CD4-positive, alpha-beta T cell treated with Interleukin-4 for 1 hour (primary cell): ENCODE results near the gene SOX6.

Experiments used
- DNase-seq, 2 donors: peaks; one replicate each; pipeline ENCODE4 v3.0.0-alpha.2; 2020 to 2022

Gene SOX6

GRCh38 chr11:16028419-16028818 is 327.9 kb downstream of the SOX6 start:
- DNase-seq, result no peak

- no peak for DNase-seq
Observed at GRCh38 chr11:16027621-16028020, 328.7 kb downstream of the SOX6 start.

- DNase-seq, result no peak
Observed at GRCh38 chr11:16026849-16027248, 329.5 kb downstream of the SOX6 start.

DNA sequence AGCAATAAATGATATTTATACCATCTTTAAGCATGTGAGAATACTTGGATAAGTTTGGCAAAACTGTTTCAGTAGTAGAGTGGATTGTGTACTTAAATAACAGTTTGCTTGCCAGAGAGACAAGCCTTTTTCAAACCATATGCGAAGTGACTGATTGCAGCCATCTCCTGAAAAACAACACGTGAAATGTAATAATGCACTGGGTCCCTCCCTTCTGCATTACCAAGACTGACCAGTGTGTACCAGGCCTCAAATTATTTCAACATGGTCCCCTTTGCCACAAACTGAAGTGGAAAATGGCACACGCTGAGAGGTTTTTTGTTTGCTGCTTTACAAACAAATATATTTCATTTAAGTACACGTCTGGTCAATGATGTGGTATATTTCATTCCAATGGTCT is 337.4 kb downstream of the SOX6 start:
- no peak for DNase-seq

- DNase-seq, result no peak
Observed at GRCh38 chr11:16016468-16016829, 339.9 kb downstream of the SOX6 start.

GRCh38 chr11:16015741-16016467 is 340.4 kb downstream of the SOX6 start:
- DNase-seq, result no peak

GRCh38 chr11:16013649-16014275 is 342.6 kb downstream of the SOX6 start:
- no peak for DNase-seq

- no peak for DNase-seq
Observed at GRCh38 chr11:16013242-16013641, 343.1 kb downstream of the SOX6 start.

GRCh38 chr11:16012125-16012751 is 344.1 kb downstream of the SOX6 start:
- no peak for DNase-seq

GRCh38 chr11:16011396-16011795 is 344.9 kb downstream of the SOX6 start:
- DNase-seq, result no peak

GRCh38 chr11:16009021-16009420 is 347.3 kb downstream of the SOX6 start:
- DNase-seq, result no peak

DNA sequence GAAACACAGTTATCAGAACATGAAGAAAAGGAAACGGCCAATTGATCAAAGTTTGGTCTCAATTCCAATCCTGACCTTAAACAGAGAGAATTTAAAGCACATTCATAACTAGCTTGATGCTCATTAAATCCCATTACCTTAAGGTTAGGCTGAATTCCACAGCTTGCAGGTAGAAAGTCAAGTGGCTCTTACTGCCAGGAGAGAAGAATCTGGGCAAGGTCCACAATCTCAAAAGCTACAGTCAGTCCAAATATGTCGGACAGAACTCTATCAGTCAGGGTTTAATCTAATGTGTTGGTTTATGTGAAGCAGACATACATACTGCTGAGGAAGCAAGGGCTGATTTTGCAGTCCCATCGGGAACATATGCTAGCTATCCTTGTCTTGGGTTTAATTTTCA is 348.8 kb downstream of the SOX6 start:
- no peak for DNase-seq

- DNase-seq, result no peak
Observed at GRCh38 chr11:16002942-16003341, 353.4 kb downstream of the SOX6 start.

DNA sequence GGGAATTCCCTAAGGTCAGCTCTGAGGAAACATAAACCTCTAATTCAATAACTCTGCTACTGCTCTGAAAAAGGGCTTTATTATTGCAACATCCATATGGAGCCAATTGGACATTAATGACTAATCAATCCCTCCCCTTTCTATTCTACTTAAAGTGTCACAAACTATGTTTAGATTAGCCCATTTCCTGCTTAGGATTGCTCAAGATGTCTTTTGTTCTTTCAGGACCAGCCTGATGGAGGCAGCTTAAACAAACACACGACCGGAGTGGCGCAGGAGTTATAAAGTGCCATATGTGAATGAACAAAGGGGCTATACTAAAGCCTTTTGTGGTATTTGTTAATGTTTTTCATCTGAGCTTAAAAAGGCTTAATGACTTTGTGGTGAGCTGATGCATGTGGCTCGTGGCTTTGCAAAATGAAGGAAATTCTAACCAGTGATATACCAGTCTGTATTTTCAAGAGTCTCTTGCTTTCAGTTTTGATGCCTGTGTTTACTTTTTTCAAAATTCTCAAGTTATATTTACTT is 354.4 kb downstream of the SOX6 start:
- DNase-seq, result no peak

DNA sequence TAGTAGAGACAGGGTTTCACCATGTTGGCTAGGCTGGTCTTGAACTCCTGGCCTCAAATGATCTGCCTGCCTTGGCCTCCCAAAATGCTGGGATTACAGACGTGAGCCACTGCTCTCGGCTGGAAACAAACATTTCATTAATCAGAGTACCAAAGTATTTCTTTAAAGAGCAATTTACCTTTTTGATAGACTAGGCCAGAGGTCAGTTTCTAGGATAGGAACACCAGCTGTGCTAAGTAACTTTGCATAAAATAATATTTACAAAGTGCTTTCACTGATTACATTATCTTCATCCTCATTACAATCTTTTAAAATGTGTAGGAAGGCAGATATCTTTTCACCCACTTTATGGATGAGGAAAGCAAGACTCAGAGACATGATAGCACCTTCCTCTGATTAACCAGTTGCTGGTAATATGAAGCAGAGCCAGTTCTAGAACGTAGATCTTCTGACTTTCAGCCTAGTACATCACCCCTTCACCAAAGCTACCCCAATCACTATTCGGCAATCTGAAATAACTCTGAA is 355.2 kb downstream of the SOX6 start:
- DNase-seq, result no peak

GRCh38 chr11:16000065-16000464 is 356.3 kb downstream of the SOX6 start:
- no peak for DNase-seq

- DNase-seq, result no peak
Observed at GRCh38 chr11:15993345-15993744, 363.0 kb downstream of the SOX6 start.

DNA sequence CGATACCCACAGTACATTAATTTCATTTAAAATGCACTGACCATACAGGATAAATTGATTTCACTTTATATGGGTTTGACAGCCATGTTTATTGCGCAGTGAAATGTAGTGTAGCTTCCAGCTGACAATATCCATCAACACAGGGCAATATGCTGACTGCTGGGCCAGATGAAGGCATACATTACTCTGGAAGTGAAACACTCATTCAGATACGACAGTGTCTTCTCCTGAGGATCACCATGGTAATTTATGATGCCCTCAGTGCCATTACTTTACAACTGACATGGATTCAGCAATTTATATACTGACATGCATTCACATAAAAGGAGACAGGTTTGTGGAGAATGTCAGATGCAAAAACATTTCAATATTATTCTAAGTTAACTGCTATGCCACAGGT is 365.1 kb downstream of the SOX6 start:
- no peak for DNase-seq

DNA sequence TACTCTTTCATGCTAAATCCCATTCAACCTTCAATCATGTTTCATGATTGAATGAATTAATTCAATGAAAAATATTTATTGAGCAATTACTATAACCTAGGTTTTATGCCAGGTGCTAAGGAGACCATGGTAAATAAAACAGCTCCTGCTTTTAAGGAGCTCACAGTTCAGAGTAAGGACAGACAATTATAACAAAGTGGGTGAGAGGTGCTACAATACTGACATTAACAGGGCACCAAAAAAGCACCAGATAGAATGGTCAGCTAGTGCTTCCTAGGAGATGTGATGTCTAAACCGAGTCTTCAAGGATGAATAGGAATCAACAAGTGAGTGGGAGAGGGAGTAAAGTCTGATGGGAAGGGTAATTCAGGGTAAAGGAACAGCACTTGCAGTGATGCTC is 366.7 kb downstream of the SOX6 start:
- no peak for DNase-seq

- no peak for DNase-seq
Observed at GRCh38 chr11:15988693-15989231, 367.6 kb downstream of the SOX6 start.

GRCh38 chr11:15988016-15988550 is 368.3 kb downstream of the SOX6 start:
- no peak for DNase-seq

- no peak for DNase-seq
Observed at GRCh38 chr11:15987046-15987445, 369.3 kb downstream of the SOX6 start.

DNA sequence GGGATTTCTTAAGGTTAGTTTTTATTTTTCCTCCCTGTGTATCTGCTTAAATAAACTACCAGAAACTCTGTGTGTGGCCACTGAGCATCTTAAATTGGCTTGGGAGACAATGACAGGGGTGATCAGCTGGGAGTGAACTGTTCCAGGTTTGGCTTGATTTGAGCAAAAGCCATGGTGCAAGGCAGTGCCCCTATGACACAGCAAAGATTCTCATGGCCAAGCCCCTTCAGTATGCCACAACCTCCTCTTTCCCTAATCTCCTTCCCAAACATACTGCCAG is 370.5 kb downstream of the SOX6 start:
- DNase-seq, result no peak
